NCI-H2227 (cell line): ENCODE measurements around the gene SAMD1.

Experiments used
- DNase-seq: peaks from one replicate; lab custom pipeline; 2025; ENCODE audit not compliant: unreplicated experiment; lab: John Stamatoyannopoulos, UW

Gene SAMD1

DNA sequence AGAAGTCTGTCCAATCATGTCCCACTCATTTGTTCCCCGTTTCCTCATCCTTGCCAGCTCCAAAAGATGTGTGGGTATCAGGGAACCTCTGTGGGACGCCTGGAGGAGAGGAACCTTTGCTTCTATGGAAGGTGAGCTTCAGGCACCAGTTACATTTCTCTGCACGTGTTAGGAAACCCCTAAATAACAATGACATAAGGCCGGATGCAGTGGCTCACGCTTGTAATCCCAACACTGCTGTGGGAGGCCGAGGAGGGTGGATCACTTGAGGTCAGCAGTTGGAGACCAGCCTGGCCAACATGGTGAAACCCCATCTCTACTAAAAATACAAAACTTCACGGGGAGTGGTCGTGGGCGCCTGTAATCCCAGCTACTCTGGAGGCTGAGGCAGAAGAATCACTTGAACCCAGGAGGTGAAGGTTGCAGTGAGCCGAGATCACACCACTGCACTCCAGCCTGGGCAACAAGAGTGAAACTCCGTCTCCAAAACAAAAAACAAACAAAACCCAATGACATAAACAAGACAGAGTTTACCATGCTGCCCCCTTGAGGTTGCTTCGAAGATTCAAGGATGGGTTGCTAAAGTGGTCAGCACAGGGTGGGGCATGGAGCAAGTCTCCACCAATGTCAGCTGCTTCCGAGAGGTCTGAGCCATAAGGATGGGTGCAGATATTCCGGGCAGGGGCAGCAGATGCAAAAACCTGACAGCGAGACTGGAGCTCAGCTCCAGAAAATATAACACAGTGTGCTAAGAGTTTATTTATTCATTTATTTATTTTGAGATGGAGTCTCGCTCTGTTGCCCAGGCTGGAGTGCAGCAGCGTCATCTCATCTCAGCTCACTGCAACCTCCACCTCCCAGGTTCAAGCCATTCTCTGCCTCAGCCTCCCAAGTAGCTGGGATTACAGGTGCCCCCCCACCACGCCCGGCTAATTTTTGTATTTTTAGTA lies 47.6 kb downstream of the SAMD1 start:
- peak; percentile 68 for DNase-seq

DNA sequence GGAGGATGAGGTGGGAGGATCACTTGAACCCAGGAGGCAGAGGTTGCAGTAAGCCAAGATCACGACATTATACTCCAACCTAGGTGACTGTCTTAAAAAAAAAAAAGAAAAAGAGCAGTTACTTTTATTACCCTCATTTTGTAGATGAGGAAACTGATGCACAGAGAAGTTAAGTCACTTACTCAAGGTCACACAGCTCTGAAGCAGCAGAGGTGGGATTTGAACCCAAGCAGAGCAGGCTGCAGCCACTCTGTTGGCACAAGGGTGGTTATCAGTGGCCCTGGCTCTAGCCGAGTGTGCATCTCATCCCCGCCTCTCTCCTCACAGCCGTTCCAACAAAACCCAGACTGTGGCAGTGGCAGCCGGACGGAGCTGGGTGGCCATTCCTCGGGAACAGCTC lies 51.4 kb downstream of the SAMD1 start:
- no peak for DNase-seq
